ENCODE measurements around the gene CBX1.

Gene CBX1

DNA sequence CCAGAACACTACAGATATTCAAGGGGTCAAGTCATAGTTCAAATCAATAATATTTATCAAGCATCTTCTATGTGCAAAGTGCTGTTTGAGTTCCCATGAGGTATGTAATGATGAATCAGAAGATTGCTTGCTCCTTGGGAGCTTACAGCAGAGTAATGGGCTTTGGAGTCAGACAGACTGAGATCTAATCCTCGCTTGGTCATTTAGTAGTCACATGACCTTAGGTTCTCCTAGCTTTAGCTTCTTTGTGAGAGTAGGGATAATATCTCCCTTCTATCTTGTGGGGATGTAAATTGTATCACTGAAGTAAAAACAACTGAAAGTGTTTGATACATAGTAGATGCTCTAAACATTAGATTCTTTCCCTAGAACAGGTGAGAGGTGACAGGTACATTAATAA, 36.4 kb upstream of the CBX1 start:
- Histone ChIP-seq H3K4me1 (ENCODE audit: control insufficient read depth in 1 of 2, insufficient read depth in 2 of 2, low read length in 2 of 2) (no peaks in the 10 kb centered on the region), H3K9ac (ENCODE audit: low read depth in 1 of 2, low read length in 2 of 2) (no peak overlapping the region), H3K9me3 (ENCODE audit: control insufficient read depth in 1 of 2, low read length in 2 of 2) (no peaks in the 10 kb centered on the region), H3K27me3 (ENCODE audit: control insufficient read depth in 1 of 2, insufficient read depth in 2 of 2, low read length in 2 of 2) (peaks cover 0 to 3% of the 10 kb centered on the region in 2 donors), H3K36me3 (ENCODE audit: control insufficient read depth in 1 of 2, insufficient read depth in 2 of 2, low read length in 2 of 2) (no peaks in the 10 kb centered on the region), H3K4me3 (ENCODE audit: low read depth in 1 of 2, low read length in 2 of 2) (no peak overlapping the region), H3K27ac (ENCODE audit: low read depth, low read length) (no peak overlapping the region)

DNA sequence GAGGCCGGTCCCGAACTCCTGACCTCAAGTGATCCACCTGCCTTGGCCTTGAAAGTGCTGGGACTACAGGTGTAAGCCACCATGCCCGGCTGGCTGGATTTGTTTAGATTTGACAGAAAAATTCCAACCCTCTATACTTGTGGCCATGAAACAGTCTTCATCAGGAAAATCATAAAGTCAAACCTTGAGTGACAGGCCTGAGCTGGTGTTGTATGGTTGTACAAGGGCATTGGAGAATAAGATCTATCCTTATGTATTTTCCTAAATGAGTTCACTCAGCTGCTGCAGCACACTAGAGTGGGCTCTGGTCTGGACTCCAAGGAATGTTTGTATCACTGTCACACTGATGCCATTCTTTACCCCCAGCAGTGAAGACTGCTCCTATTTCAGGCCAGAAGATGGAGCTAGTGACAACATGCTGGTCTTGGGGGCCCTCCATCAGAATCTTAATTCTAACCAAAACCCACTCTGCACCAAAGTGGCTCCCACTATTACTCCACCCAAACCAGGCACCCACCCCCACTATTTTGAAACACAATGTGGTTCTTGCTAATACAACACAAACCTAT, 33.7 kb upstream of the CBX1 start:
- Histone ChIP-seq H3K4me1 (ENCODE audit: control insufficient read depth in 1 of 2, insufficient read depth in 2 of 2, low read length in 2 of 2) (no peaks in the 10 kb centered on the region), H3K27ac (ENCODE audit: low read depth, low read length) (no peak overlapping the region), H3K27me3 (ENCODE audit: control insufficient read depth in 1 of 2, insufficient read depth in 2 of 2, low read length in 2 of 2) (no peaks in the 10 kb centered on the region), H3K36me3 (ENCODE audit: control insufficient read depth in 1 of 2, insufficient read depth in 2 of 2, low read length in 2 of 2) (no peaks in the 10 kb centered on the region), H3K4me3 (ENCODE audit: low read depth in 1 of 2, low read length in 2 of 2) (no peak overlapping the region), H3K9me3 (ENCODE audit: control insufficient read depth in 1 of 2, low read length in 2 of 2) (no peaks in the 10 kb centered on the region), H3K9ac (ENCODE audit: low read depth in 1 of 2, low read length in 2 of 2) (no peak overlapping the region)

DNA sequence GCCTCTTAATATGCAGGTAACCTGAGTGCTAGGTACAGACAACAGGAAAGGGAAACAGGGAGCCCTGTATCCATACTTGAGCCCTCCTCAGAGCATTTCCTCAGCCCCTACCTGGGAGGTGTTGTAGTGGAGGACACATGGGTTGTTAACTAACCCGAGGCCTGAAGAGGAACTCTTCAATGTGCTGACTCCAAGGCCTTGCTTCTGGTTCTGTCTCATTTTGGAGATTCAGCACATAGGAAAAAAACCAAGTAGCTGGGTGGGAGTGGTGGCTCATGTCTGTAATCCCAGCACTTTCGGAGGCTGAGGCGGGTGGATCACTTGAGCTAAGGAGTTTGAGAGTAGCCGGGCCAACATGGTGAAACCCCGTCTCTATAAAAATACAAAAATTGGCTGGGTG, 31.1 kb upstream of the CBX1 start:
- H3K9ac ChIP-seq (ENCODE audit: low read depth in 1 of 2, low read length in 2 of 2), result no peak overlapping the region
- no peak overlapping the region for H3K27ac ChIP-seq (ENCODE audit: low read depth, low read length)
- H3K36me3 ChIP-seq (ENCODE audit: control insufficient read depth in 1 of 2, insufficient read depth in 2 of 2, low read length in 2 of 2), result no peaks in the 10 kb centered on the region
- no peak overlapping the region for H3K4me3 ChIP-seq (ENCODE audit: low read depth in 1 of 2, low read length in 2 of 2)
- no peaks in the 10 kb centered on the region for H3K4me1 ChIP-seq (ENCODE audit: control insufficient read depth in 1 of 2, insufficient read depth in 2 of 2, low read length in 2 of 2)
- H3K27me3 ChIP-seq (ENCODE audit: control insufficient read depth in 1 of 2, insufficient read depth in 2 of 2, low read length in 2 of 2), result no peaks in the 10 kb centered on the region
- H3K9me3 ChIP-seq (ENCODE audit: control insufficient read depth in 1 of 2, low read length in 2 of 2), result no peaks in the 10 kb centered on the region

DNA sequence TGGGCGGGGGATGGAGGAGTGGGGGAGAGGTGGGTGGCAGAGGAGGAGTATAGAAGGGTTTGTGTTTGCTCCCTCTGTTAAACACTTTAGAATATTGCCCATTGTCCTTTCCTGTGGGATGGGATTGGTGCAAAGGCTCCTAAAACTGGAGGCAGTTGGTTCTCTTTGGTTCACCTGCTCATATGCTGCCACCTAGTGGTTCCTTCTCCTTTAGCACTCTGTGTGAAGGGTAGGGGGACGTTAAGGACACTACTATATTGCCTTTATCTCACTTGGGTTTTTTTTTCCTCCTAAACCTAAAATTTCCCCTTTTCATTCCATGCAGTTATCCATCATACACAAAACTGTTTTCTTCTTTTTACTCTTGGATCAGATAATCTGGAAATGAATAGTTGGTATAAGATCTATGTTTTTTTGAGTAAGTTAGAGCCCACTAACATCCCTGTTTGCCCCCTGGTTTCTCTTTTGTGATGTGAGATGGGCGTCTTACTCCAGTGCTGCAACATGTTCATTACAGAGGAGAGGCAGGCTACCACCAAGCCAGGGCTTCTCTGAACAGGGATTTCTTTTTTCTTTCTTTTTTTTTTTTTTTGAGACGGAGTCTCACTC, 30.0 kb upstream of the CBX1 start:
- Histone ChIP-seq H3K9me3 (ENCODE audit: control insufficient read depth in 1 of 2, low read length in 2 of 2) (no peaks in the 10 kb centered on the region), H3K36me3 (ENCODE audit: control insufficient read depth in 1 of 2, insufficient read depth in 2 of 2, low read length in 2 of 2) (peaks cover 0 to under 1% of the 10 kb centered on the region in 2 donors), H3K4me1 (ENCODE audit: control insufficient read depth in 1 of 2, insufficient read depth in 2 of 2, low read length in 2 of 2) (no peaks in the 10 kb centered on the region), H3K27me3 (ENCODE audit: control insufficient read depth in 1 of 2, insufficient read depth in 2 of 2, low read length in 2 of 2) (no peaks in the 10 kb centered on the region), H3K4me3 (ENCODE audit: low read depth in 1 of 2, low read length in 2 of 2) (no peak overlapping the region), H3K9ac (ENCODE audit: low read depth in 1 of 2, low read length in 2 of 2) (no peak overlapping the region), H3K27ac (ENCODE audit: low read depth, low read length) (no peak overlapping the region)

DNA sequence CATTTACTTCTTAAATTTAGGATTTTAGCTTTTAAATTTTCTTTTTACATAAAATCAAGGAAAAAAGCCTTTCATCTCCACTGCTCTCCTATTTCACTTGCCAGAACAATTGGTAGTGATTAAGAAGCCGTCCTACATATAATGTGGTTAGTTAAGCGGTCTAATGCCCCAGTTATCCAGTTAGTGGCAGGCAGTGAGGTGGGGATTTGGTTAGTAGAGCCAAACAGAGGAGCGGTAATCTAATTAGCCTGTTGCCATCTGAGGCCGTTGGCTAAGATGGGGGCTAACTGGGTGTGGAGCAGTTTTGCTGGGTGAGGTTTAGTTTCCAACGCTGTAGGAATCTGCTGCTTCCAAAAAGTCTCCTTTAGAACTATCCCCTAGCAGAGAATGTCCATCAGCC, 28.7 kb upstream of the CBX1 start:
- no peaks in the 10 kb centered on the region for H3K4me1 ChIP-seq (ENCODE audit: control insufficient read depth in 1 of 2, insufficient read depth in 2 of 2, low read length in 2 of 2)
- H3K4me3 ChIP-seq (ENCODE audit: low read depth in 1 of 2, low read length in 2 of 2), result no peak overlapping the region
- no peak overlapping the region for H3K27ac ChIP-seq (ENCODE audit: low read depth, low read length)
- no peak overlapping the region for H3K9ac ChIP-seq (ENCODE audit: low read depth in 1 of 2, low read length in 2 of 2)
- H3K9me3 ChIP-seq (ENCODE audit: control insufficient read depth in 1 of 2, low read length in 2 of 2), result no peaks in the 10 kb centered on the region
- H3K36me3 ChIP-seq (ENCODE audit: control insufficient read depth in 1 of 2, insufficient read depth in 2 of 2, low read length in 2 of 2), result peaks cover 0 to 7% of the 10 kb centered on the region in 2 donors
- no peaks in the 10 kb centered on the region for H3K27me3 ChIP-seq (ENCODE audit: control insufficient read depth in 1 of 2, insufficient read depth in 2 of 2, low read length in 2 of 2)

DNA sequence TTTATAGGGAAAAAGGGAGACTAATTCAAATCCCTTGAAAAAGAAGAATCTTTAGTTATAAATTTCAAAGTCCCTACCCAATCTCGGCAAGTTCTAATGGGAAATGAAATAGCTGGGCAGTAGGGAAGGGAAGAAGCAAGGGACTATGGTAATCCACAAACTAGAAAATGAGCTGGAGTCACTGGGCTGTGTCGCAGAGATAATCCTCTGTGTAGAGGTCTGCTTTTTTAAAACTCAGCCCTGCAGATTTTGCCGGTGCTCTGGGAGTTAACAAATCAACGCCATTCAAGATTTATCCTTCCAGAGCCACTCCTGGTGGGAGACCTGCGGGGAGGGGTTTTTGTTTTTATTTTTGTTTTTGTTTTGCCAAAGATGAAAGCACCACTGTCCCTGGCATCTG, 27.1 kb upstream of the CBX1 start:
- Histone ChIP-seq H3K27me3 (ENCODE audit: control insufficient read depth in 1 of 2, insufficient read depth in 2 of 2, low read length in 2 of 2) (no peaks in the 10 kb centered on the region), H3K9me3 (ENCODE audit: control insufficient read depth in 1 of 2, low read length in 2 of 2) (no peaks in the 10 kb centered on the region), H3K4me3 (ENCODE audit: low read depth in 1 of 2, low read length in 2 of 2) (no peak overlapping the region), H3K36me3 (ENCODE audit: control insufficient read depth in 1 of 2, insufficient read depth in 2 of 2, low read length in 2 of 2) (peaks cover 0 to 10% of the 10 kb centered on the region in 2 donors), H3K9ac (ENCODE audit: low read depth in 1 of 2, low read length in 2 of 2) (no peak overlapping the region), H3K4me1 (ENCODE audit: control insufficient read depth in 1 of 2, insufficient read depth in 2 of 2, low read length in 2 of 2) (no peaks in the 10 kb centered on the region), H3K27ac (ENCODE audit: low read depth, low read length) (no peak overlapping the region)

DNA sequence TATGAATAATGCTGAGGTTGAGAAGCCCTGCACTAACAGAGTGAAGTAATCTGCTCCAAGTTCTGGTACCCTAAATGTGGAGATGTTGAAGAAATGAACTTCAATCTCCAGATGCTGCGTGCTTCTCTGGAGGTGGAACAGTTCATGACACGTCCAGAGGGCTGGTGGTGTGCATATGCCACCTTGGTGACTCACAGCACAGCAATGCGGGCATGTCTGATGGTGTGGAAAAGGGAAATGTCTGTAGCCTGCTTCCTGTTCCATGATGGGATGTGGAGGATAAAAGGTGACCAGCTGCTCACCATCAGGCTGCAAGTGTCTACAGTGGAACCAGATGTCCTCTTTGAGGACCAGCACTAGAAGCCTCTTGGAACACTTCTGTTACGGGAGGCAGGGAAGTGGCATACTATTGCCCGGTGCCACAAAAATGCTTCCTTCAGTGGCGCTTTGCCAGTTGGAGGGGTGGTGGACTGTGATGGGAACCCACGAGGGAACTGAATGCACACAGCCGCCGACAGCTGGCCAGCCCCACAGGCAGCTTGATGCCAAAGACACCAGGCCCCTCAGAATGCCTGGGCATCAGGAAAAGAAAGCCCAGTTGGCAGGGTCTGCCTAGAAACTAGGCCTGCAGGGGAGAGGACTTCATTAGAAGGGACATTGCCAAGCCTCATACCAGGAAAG, 26.2 kb upstream of the CBX1 start:
- H3K27ac ChIP-seq (ENCODE audit: low read depth, low read length), result no peak overlapping the region
- H3K27me3 ChIP-seq (ENCODE audit: control insufficient read depth in 1 of 2, insufficient read depth in 2 of 2, low read length in 2 of 2), result no peaks in the 10 kb centered on the region

DNA sequence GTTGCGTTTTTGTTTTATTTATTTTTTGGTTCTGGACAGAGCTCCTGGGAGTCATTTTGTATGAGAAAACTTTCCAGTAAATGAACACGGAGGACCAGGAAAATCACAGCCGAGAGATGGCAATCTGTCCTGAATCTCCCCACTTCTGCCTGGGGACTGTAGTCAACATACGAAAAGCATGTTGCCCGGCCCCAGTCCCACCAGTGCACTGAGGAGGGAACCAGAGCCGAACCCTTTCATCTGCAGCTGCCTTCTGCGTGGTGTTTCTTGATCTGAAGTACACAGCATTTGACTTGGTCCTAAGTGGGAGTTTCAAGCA, 25.2 kb upstream of the CBX1 start:
- H3K9me3 ChIP-seq (ENCODE audit: control insufficient read depth in 1 of 2, low read length in 2 of 2), result no peaks in the 10 kb centered on the region

More for the DNA sequence above, 26.2 kb upstream of the CBX1 start:
- Histone ChIP-seq H3K36me3 (ENCODE audit: control insufficient read depth in 1 of 2, insufficient read depth in 2 of 2, low read length in 2 of 2) (peaks cover under 1 to 19% of the 10 kb centered on the region in 2 donors), H3K4me3 (ENCODE audit: low read depth in 1 of 2, low read length in 2 of 2) (no peak overlapping the region), H3K4me1 (ENCODE audit: control insufficient read depth in 1 of 2, insufficient read depth in 2 of 2, low read length in 2 of 2) (no peaks in the 10 kb centered on the region), H3K9me3 (ENCODE audit: control insufficient read depth in 1 of 2, low read length in 2 of 2) (no peaks in the 10 kb centered on the region), H3K9ac (ENCODE audit: low read depth in 1 of 2, low read length in 2 of 2) (no peak overlapping the region)

DNA sequence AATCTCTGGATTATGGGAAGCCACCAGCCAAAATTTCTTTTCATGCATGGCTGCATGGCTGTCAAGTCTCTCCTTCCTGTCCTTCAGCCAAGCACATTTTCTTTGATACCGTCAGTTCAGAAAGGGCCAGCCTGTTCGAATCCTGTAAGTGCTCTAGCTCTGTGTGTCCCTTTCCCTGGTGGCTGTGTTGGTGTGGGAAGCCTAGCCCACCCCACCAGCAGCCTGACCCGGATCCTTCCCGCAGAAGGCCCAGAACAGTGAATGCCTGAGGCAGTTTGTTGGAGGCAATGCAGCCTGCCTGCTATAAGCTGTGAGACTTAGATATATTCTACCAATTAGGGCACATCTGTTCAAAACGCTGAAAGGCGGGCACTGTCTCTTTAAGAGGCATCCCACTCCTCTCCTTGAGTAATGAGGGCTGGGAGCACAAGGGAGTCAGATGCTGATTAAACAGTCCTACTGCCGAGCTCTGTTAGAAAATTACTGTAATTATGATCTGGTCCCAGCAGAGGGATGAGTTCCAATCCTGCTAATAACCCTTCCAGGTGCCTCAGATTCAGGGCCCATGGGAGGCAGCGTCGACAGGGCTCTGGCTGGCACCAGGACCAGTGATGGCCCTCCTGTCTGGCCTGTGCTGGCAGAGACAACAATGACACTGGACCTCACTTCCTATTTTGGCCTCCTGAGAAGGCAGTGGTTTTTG, 24.7 kb upstream of the CBX1 start:
- no peak overlapping the region for H3K9ac ChIP-seq (ENCODE audit: low read depth in 1 of 2, low read length in 2 of 2)
- no peak overlapping the region for H3K4me3 ChIP-seq (ENCODE audit: low read depth in 1 of 2, low read length in 2 of 2)
- no peak overlapping the region for H3K27ac ChIP-seq (ENCODE audit: low read depth, low read length)
- no peaks in the 10 kb centered on the region for H3K27me3 ChIP-seq (ENCODE audit: control insufficient read depth in 1 of 2, insufficient read depth in 2 of 2, low read length in 2 of 2)
- no peaks in the 10 kb centered on the region for H3K9me3 ChIP-seq (ENCODE audit: control insufficient read depth in 1 of 2, low read length in 2 of 2)
- H3K4me1 ChIP-seq (ENCODE audit: control insufficient read depth in 1 of 2, insufficient read depth in 2 of 2, low read length in 2 of 2), result no peaks in the 10 kb centered on the region
- H3K36me3 ChIP-seq (ENCODE audit: control insufficient read depth in 1 of 2, insufficient read depth in 2 of 2, low read length in 2 of 2), result peaks cover 15 to 34% of the 10 kb centered on the region in 2 donors

More for the DNA sequence above, 25.2 kb upstream of the CBX1 start:
- no peaks in the 10 kb centered on the region for H3K4me1 ChIP-seq (ENCODE audit: control insufficient read depth in 1 of 2, insufficient read depth in 2 of 2, low read length in 2 of 2)
- peaks cover 10 to 29% of the 10 kb centered on the region in 2 donors for H3K36me3 ChIP-seq (ENCODE audit: control insufficient read depth in 1 of 2, insufficient read depth in 2 of 2, low read length in 2 of 2)
- H3K9ac ChIP-seq (ENCODE audit: low read depth in 1 of 2, low read length in 2 of 2), result no peak overlapping the region
- H3K4me3 ChIP-seq (ENCODE audit: low read depth in 1 of 2, low read length in 2 of 2), result no peak overlapping the region
- no peaks in the 10 kb centered on the region for H3K27me3 ChIP-seq (ENCODE audit: control insufficient read depth in 1 of 2, insufficient read depth in 2 of 2, low read length in 2 of 2)
- H3K27ac ChIP-seq (ENCODE audit: low read depth, low read length), result no peak overlapping the region

DNA sequence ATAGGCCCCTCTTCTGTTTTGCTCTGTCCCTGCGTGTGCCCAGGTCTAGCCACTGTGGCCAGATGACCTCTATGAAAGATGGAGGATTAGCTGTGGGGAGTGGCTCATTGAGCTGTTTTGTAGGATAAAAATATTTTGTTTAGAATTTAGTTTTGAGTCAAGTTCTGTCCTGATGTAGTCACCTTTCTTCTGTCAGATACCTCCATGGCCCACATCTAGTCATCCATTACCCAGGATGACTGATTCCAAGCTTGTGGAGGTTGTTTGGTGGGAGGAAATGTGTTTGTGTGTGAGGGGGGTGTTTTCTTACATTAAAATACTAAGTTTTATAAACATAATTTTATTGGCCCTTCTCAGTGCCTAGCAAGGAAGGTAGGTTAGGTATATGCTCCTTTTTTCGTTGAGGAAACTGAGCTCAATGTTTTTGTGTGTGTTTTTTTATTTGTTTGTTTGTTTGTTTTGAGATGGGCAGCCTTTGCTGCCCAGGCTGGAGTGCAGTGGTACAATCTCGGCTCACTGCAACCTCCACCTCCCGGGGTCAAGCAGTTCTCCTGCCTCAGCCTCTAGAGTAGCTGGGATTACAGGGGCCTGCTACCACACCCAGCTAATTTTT, 22.6 kb upstream of the CBX1 start:
- no peaks in the 10 kb centered on the region for H3K27me3 ChIP-seq (ENCODE audit: control insufficient read depth in 1 of 2, insufficient read depth in 2 of 2, low read length in 2 of 2)
- no peak overlapping the region for H3K4me3 ChIP-seq (ENCODE audit: low read depth in 1 of 2, low read length in 2 of 2)
- H3K9me3 ChIP-seq (ENCODE audit: control insufficient read depth in 1 of 2, low read length in 2 of 2), result no peaks in the 10 kb centered on the region
- H3K4me1 ChIP-seq (ENCODE audit: control insufficient read depth in 1 of 2, insufficient read depth in 2 of 2, low read length in 2 of 2), result no peaks in the 10 kb centered on the region
- peaks cover 18 to 45% of the 10 kb centered on the region in 2 donors for H3K36me3 ChIP-seq (ENCODE audit: control insufficient read depth in 1 of 2, insufficient read depth in 2 of 2, low read length in 2 of 2)
- no peak overlapping the region for H3K9ac ChIP-seq (ENCODE audit: low read depth in 1 of 2, low read length in 2 of 2)
- H3K27ac ChIP-seq (ENCODE audit: low read depth, low read length), result no peak overlapping the region
